WERI-Rb-1 (cell line): ENCODE measurements around the gene RBSN.

Experiments
- DNase-seq: peaks from one replicate; pipeline ENCODE4 v3.0.0-alpha.2; 2020
- H3K27ac ChIP-seq: fragments of 250-450 bp; sonication (Bioruptor Pico); 2 replicates; pipeline ENCODE4 v1.5.1; 2020; ENCODE audit warnings: mild to moderate bottlenecking, moderate library complexity
- H3K27me3 ChIP-seq: fragments of 250-450 bp; sonication (Bioruptor Pico); 2 replicates; pipeline ENCODE4 v1.5.1; 2021; ENCODE audit warnings: mild to moderate bottlenecking, low read depth, moderate library complexity; ENCODE audit not compliant: insufficient read depth, severe bottlenecking
- H3K36me3 ChIP-seq: fragments of 250-450 bp; sonication (Bioruptor Pico); 2 replicates; pipeline ENCODE4 v1.5.1; 2020; ENCODE audit warnings: mild to moderate bottlenecking, moderate library complexity
- H3K4me3 ChIP-seq: 2 replicates; pipeline ENCODE4 v1.5.1; 2011; ENCODE audit warnings: low read depth, mild to moderate bottlenecking, control low read depth, low read length
- H3K9me3 ChIP-seq: fragments of 250-450 bp; sonication (Bioruptor Pico); 2 replicates; pipeline ENCODE4 v1.5.1; 2021; ENCODE audit warnings: mild to moderate bottlenecking, moderate library complexity; ENCODE audit not compliant: severe bottlenecking
- TF ChIP-seq, protein P1 (sequence below): IDR thresholded peaks from 2 replicates; pipeline ENCODE4 v1.5.1; 2011; ENCODE audit warnings: low read depth, mild to moderate bottlenecking, control low read depth, inconsistent platforms, low read length

Gene RBSN

DNA sequence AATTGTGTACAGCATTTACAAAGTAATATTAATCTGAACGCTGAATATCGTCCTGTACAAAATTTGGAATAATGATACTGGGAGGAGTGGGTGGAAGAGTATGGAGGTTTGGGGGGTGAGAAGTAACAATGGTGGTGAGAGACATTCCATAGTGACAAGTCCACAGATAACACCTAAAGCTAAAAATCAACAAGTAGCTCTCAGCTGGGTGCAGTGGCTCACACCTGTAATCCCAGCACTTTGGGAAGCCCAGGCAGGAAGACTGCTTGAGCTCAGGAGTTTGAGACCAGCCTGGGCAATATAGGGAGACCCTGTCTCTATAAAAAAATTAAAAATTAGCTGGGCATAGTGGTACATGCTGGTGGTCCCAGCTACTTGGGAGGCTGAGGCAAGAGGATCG lies 38.9 kb downstream of the RBSN start:
- TF ChIP-seq, protein P1, sequence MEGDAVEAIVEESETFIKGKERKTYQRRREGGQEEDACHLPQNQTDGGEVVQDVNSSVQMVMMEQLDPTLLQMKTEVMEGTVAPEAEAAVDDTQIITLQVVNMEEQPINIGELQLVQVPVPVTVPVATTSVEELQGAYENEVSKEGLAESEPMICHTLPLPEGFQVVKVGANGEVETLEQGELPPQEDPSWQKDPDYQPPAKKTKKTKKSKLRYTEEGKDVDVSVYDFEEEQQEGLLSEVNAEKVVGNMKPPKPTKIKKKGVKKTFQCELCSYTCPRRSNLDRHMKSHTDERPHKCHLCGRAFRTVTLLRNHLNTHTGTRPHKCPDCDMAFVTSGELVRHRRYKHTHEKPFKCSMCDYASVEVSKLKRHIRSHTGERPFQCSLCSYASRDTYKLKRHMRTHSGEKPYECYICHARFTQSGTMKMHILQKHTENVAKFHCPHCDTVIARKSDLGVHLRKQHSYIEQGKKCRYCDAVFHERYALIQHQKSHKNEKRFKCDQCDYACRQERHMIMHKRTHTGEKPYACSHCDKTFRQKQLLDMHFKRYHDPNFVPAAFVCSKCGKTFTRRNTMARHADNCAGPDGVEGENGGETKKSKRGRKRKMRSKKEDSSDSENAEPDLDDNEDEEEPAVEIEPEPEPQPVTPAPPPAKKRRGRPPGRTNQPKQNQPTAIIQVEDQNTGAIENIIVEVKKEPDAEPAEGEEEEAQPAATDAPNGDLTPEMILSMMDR: no peak
- Histone ChIP-seq H3K27me3 (no peaks in the 10 kb centered on the region), H3K9me3 (no peaks in the 10 kb centered on the region), H3K36me3 (peaks cover 48% of the 10 kb centered on the region), H3K27ac (no peak overlapping the region), H3K4me3 (no peak overlapping the region)
- DNase-seq: no peak

GRCh38 chr3:15056676-15057404 lies 42.1 kb downstream of the RBSN start:
- TF ChIP-seq, protein P1: no peak
- DNase-seq: no peak
- Histone ChIP-seq H3K4me3 (no peak overlapping the region), H3K27me3 (no peaks in the 10 kb centered on the region), H3K36me3 (peaks cover 59% of the 10 kb centered on the region), H3K27ac (no peak overlapping the region), H3K9me3 (no peaks in the 10 kb centered on the region)

- no peak overlapping the region for H3K27ac ChIP-seq
- H3K36me3 ChIP-seq: peaks cover 76% of the 10 kb centered on the region
- H3K4me3 ChIP-seq: no peak overlapping the region
- no peaks in the 10 kb centered on the region for H3K27me3 ChIP-seq
- TF ChIP-seq, protein P1: no peak
- DNase-seq: no peak
- H3K9me3 ChIP-seq: no peaks in the 10 kb centered on the region
Measured at GRCh38 chr3:15055019-15055557, 43.9 kb downstream of the RBSN start.

GRCh38 chr3:15053541-15053940 lies 45.4 kb downstream of the RBSN start:
- DNase-seq: no peak
- TF ChIP-seq, protein P1: no peak
- Histone ChIP-seq H3K27me3 (no peaks in the 10 kb centered on the region), H3K9me3 (no peaks in the 10 kb centered on the region), H3K36me3 (peaks cover 82% of the 10 kb centered on the region), H3K27ac (no peak overlapping the region), H3K4me3 (no peak overlapping the region)

- peaks cover 83% of the 10 kb centered on the region for H3K36me3 ChIP-seq
- TF ChIP-seq, protein P1: no peak
Measured at GRCh38 chr3:15052335-15053242, 46.4 kb downstream of the RBSN start.

More at GRCh38 chr3:15052335-15053242, 46.4 kb downstream of the RBSN start:
- Histone ChIP-seq H3K27me3 (no peaks in the 10 kb centered on the region), H3K4me3 (no peak overlapping the region), H3K9me3 (no peaks in the 10 kb centered on the region), H3K27ac (no peak overlapping the region)
- no peak for DNase-seq
